Keratinocyte (primary cell): Measurements from ENCODE around the gene TRAPPC3L. TPM values are rescaled to one million over a fixed set of nuclear protein-coding genes. Genes with fewer than 3 reads are reported as not detected.

Source experiments
- DNase-seq: peaks from one replicate; pipeline ENCODE4 v3.0.0-alpha.2; 2011; ENCODE audit warnings: low read depth, missing footprints, low spot score
- FAIRE-seq: peaks from 2 replicates; lab custom pipeline; 2011; peaks lifted over from hg19 to GRCh38; lab: Jason Lieb, UNC
- H2AFZ ChIP-seq: 2 replicates; pipeline ENCODE4 v1.6.0; 2012; ENCODE audit warnings: low read length, control low read depth, inconsistent platforms; ENCODE audit not compliant: control insufficient read depth
- H3K27ac ChIP-seq: 2 replicates; pipeline ENCODE4 v1.5.1; 2011; ENCODE audit warnings: low read length; ENCODE audit not compliant: control insufficient read depth, insufficient read depth
- H3K27me3 ChIP-seq: 3 replicates; pipeline ENCODE4 v1.6.0; 2011; ENCODE audit warnings: low read length; ENCODE audit not compliant: control insufficient read depth, insufficient read depth; ENCODE audit errors: extremely low read depth
- H3K36me3 ChIP-seq, 2 experiments: 2 replicates in 1 of 2; 3 replicates in 1 of 2; pipeline ENCODE4 v1.5.1; 2011; ENCODE audit warnings: low read length in 2 of 2, mild to moderate bottlenecking in 1 of 2; ENCODE audit not compliant: control insufficient read depth in 2 of 2, insufficient read depth in 2 of 2; ENCODE audit errors: extremely low read depth in 1 of 2
- H3K4me1 ChIP-seq: 3 replicates; pipeline ENCODE4 v1.5.1; 2011; ENCODE audit warnings: low read length; ENCODE audit not compliant: control insufficient read depth, insufficient read depth; ENCODE audit errors: extremely low read depth
- H3K4me2 ChIP-seq: 3 replicates; pipeline ENCODE4 v1.6.0; 2011; ENCODE audit warnings: low read depth, low read length; ENCODE audit not compliant: control insufficient read depth, insufficient read depth; ENCODE audit errors: extremely low read depth
- H3K4me3 ChIP-seq, 3 experiments: fragments of 200-600 bp in 1 of 3; sonication (generic) in 1 of 3; 2 replicates in 2 of 3; 3 replicates in 1 of 3; pipeline ENCODE4 v1.5.1; 2011 to 2016; ENCODE audit warnings: low read length in 3 of 3, mild to moderate bottlenecking in 3 of 3, control low read depth in 2 of 3, inconsistent platforms in 1 of 3, low read depth in 1 of 3, mixed read lengths in 1 of 3, mixed run types in 1 of 3, moderate library complexity in 1 of 3; ENCODE audit not compliant: control insufficient read depth in 2 of 3, insufficient read depth in 2 of 3; ENCODE audit errors: extremely low read depth in 1 of 3
- H3K79me2 ChIP-seq: 2 replicates; pipeline ENCODE4 v1.6.0; 2012; ENCODE audit warnings: low read length; ENCODE audit not compliant: control insufficient read depth, insufficient read depth
- H3K9ac ChIP-seq: 3 replicates; pipeline ENCODE4 v1.6.0; 2011; ENCODE audit warnings: low read length; ENCODE audit not compliant: control insufficient read depth, insufficient read depth; ENCODE audit errors: extremely low read depth
- H3K9me1 ChIP-seq: 3 replicates; pipeline ENCODE4 v1.6.0; 2011; ENCODE audit warnings: low read length; ENCODE audit not compliant: control insufficient read depth, insufficient read depth; ENCODE audit errors: extremely low read depth
- H3K9me3 ChIP-seq: 2 replicates; pipeline ENCODE4 v1.5.1; 2012; ENCODE audit warnings: low read depth, low read length; ENCODE audit not compliant: control insufficient read depth
- H4K20me1 ChIP-seq: 3 replicates; pipeline ENCODE4 v1.6.0; 2011; ENCODE audit warnings: low read length; ENCODE audit not compliant: control insufficient read depth, insufficient read depth; ENCODE audit errors: extremely low read depth
- EZH2 ChIP-seq: IDR thresholded peaks from one replicate; pipeline ENCODE4 v1.6.1; 2012; ENCODE audit warnings: inconsistent platforms, mild to moderate bottlenecking, low read length, moderate library complexity
- dilution Hi-C: fragments of 300-500 bp; cut with MboI; formaldehyde crosslinking; loops from one replicate; pipeline ENCODE4 v1.7.0; 2020; ENCODE audit warnings: low sequenced_read_pairs; ENCODE audit not compliant: extremely low pct_ligation_motif_present
- polyA plus RNA-seq, 5 experiments: library from polyadenylated mRNA; depleted of rRNA in 3 of 5; stranded (reverse) in 3 of 5; stranded (forward) in 1 of 5; unstranded in 1 of 5; fragments of >200 nt; gene quantifications; 1 replicate in 1 of 5; 2 replicates in 3 of 5; 3 replicates in 1 of 5; pipeline versions ENCODE4 v1.2.1 to v1.2.3, GENCODE V29; 2011 to 2012; ENCODE audit warnings: missing spikeins in 2 of 5, low read depth in 1 of 5, low replicate concordance in 1 of 5
- TF ChIP-seq, protein P1 (sequence below), 3 experiments: IDR thresholded peaks in 1 of 3; conservative IDR thresholded peaks in 1 of 3; optimal IDR thresholded peaks in 1 of 3; 2 replicates in 2 of 3; 3 replicates in 1 of 3; pipeline versions ENCODE3 to v1.5.1; 2011; ENCODE audit warnings: low read length in 3 of 3, mild to moderate bottlenecking in 3 of 3, moderate library complexity in 2 of 3, control low read depth in 1 of 3, inconsistent platforms in 1 of 3; ENCODE audit not compliant: insufficient read depth in 2 of 3; ENCODE audit errors: extremely low read depth in 1 of 3

Gene TRAPPC3L
- polyA plus RNA-seq, 1 donor (not counting 4 experiments of a cell fraction or from before 2014, with no cell fraction given), result 0.31 TPM

DNA sequence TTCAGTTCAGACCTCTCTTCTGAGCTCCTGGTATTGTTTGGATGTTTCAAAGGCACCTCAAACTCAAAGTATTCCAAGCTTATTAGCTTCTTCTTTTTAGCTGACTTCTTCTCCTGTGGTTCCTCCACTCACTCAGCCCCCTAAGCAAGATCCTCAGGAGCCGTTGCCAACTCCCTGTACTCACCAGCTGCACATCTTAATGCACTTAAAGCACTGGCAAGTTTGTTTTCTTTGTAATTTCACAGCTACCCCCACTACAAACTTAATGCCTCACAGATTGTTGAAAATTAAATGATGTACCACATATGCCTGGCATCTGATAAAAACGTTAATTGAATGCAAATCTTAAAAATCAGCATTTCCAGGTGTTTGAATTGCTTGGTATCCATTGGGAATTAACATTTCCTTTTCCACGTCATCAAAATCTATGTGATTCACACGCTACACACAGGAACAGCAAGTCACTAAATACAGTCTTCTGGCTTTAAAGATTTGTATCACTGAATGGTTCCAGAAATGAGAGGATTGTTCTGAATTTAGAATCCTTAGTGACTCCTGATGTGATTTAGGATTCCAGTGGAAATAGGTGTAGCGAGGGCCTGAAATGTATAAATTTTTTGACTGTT, 59.8 kb downstream of the TRAPPC3L start:
- Histone ChIP-seq H3K27me3 (peaks cover 4% of the 10 kb centered on the region), H3K4me1 (no peaks in the 10 kb centered on the region), H3K36me3 (no peaks in the 10 kb centered on the region), H2AFZ (no peak overlapping the region), H3K4me2 (no peak overlapping the region), H3K9me1 (no peaks in the 10 kb centered on the region), H3K79me2 (no peaks in the 10 kb centered on the region), H3K4me3 (no peak overlapping the region), H3K27ac (no peak overlapping the region), H3K9me3 (no peaks in the 10 kb centered on the region), H4K20me1 (no peaks in the 10 kb centered on the region), H3K9ac (no peak overlapping the region)
- no peak for FAIRE-seq
- TF ChIP-seq, protein P1, sequence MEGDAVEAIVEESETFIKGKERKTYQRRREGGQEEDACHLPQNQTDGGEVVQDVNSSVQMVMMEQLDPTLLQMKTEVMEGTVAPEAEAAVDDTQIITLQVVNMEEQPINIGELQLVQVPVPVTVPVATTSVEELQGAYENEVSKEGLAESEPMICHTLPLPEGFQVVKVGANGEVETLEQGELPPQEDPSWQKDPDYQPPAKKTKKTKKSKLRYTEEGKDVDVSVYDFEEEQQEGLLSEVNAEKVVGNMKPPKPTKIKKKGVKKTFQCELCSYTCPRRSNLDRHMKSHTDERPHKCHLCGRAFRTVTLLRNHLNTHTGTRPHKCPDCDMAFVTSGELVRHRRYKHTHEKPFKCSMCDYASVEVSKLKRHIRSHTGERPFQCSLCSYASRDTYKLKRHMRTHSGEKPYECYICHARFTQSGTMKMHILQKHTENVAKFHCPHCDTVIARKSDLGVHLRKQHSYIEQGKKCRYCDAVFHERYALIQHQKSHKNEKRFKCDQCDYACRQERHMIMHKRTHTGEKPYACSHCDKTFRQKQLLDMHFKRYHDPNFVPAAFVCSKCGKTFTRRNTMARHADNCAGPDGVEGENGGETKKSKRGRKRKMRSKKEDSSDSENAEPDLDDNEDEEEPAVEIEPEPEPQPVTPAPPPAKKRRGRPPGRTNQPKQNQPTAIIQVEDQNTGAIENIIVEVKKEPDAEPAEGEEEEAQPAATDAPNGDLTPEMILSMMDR (optimal IDR thresholded peaks at IDR 0.05 in 1 of 3, IDR thresholded peaks at IDR 0.05 in 1 of 3, conservative IDR thresholded peaks at IDR 0.05 in 1 of 3; ENCODE audit: extremely low read depth in 1 of 3, insufficient read depth in 2 of 3, low read length in 3 of 3), result no peak
- no peak for TF ChIP-seq EZH2
- dilution Hi-C loops, result no loop called here
- DNase-seq, result no peak

DNA sequence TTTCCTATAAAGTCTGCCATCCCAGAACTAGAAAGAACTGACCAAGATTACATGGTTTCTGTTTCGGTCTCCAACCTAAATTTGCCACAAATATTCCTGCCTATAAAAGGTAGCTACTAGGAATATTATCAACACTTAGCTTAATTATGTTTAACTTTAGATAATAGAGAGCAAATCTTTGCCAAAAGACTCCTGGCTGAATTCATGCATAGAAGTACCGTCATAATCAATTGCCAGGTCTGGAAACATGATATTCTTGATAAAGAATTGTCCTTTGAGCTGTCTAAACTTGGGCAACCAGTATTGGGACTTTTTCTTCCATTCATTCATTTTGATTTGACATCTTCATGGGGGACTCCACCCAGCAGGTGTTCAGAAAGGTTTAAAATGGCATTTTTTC, 61.9 kb downstream of the TRAPPC3L start:
- no peak for TF ChIP-seq EZH2
- TF ChIP-seq, protein P1 (optimal IDR thresholded peaks at IDR 0.05 in 1 of 3, IDR thresholded peaks at IDR 0.05 in 1 of 3, conservative IDR thresholded peaks at IDR 0.05 in 1 of 3; ENCODE audit: extremely low read depth in 1 of 3, insufficient read depth in 2 of 3, low read length in 3 of 3), result no peak
- FAIRE-seq (no peak), DNase-seq (no peak)

More for the DNA sequence above, 61.9 kb downstream of the TRAPPC3L start:
- Histone ChIP-seq H3K4me1 (no peaks in the 10 kb centered on the region), H3K79me2 (no peaks in the 10 kb centered on the region), H3K4me3 (no peak overlapping the region), H3K9ac (no peak overlapping the region), H3K4me2 (no peak overlapping the region), H3K27me3 (peaks cover 4% of the 10 kb centered on the region), H3K27ac (no peak overlapping the region), H3K36me3 (no peaks in the 10 kb centered on the region), H3K9me3 (no peaks in the 10 kb centered on the region), H3K9me1 (no peaks in the 10 kb centered on the region), H4K20me1 (no peaks in the 10 kb centered on the region), H2AFZ (no peak overlapping the region)
- dilution Hi-C loops, result no loop called here
